HEK293 (cell line): ENCODE data around the gene HOXC5.
A peak's percentile ranks its signal among the peaks of the same experiment; 100 is the strongest.

Experiments used
- BCL11B ChIP-seq: fragments of 450-650 bp; formaldehyde crosslinking; IDR thresholded peaks from 2 replicates; pipeline ENCODE4 v1.5.1; 2016; ENCODE audit warnings: low read depth, missing biosample characterization, missing genetic modification characterization
- FEZF1 ChIP-seq: fragments of 450-650 bp; formaldehyde crosslinking; IDR thresholded peaks from 2 replicates; pipeline ENCODE4 v1.5.1; 2016; ENCODE audit warnings: missing biosample characterization, missing genetic modification characterization
- GLIS1 ChIP-seq: fragments of 450-650 bp; formaldehyde crosslinking; IDR thresholded peaks from 2 replicates; pipeline ENCODE4 v1.5.1; 2016; ENCODE audit warnings: missing biosample characterization, missing genetic modification characterization
- IKZF3 ChIP-seq: fragments of 450-650 bp; IDR thresholded peaks from 2 replicates; pipeline ENCODE4 v1.5.0; 2018; ENCODE audit warnings: missing biosample characterization, mild to moderate bottlenecking, missing genetic modification characterization, moderate library complexity
- KLF9 ChIP-seq: fragments of 450-650 bp; formaldehyde crosslinking; IDR thresholded peaks from 2 replicates; pipeline ENCODE4 v1.5.1; 2016; ENCODE audit warnings: missing biosample characterization, missing genetic modification characterization, low read depth
- PATZ1 ChIP-seq: fragments of 450-650 bp; formaldehyde crosslinking; IDR thresholded peaks from 2 replicates; pipeline ENCODE4 v1.5.1; 2016; ENCODE audit warnings: missing biosample characterization, missing genetic modification characterization
- PRDM4 ChIP-seq: fragments of 450-650 bp; formaldehyde crosslinking; IDR thresholded peaks from 2 replicates; pipeline ENCODE4 v1.5.1; 2017; ENCODE audit warnings: missing biosample characterization, missing genetic modification characterization
- PRDM6 ChIP-seq: fragments of 450-650 bp; formaldehyde crosslinking; IDR thresholded peaks from 2 replicates; pipeline ENCODE4 v1.5.1; 2017; ENCODE audit warnings: missing biosample characterization, missing genetic modification characterization
- TRIM28 ChIP-seq: IDR thresholded peaks from 2 replicates; pipeline ENCODE4 v1.6.1; 2011; ENCODE audit warnings: low read length, control low read depth, borderline replicate concordance
- WT1 ChIP-seq: fragments of 450-650 bp; formaldehyde crosslinking; IDR thresholded peaks from 2 replicates; pipeline ENCODE4 v1.5.1; 2016; ENCODE audit warnings: missing biosample characterization, missing genetic modification characterization
- ZBTB10 ChIP-seq: fragments of 450-650 bp; formaldehyde crosslinking; IDR thresholded peaks from 2 replicates; pipeline ENCODE4 v1.5.1; 2016; ENCODE audit warnings: missing biosample characterization, missing genetic modification characterization
- ZBTB20 ChIP-seq: fragments of 450-650 bp; formaldehyde crosslinking; IDR thresholded peaks from 2 replicates; pipeline ENCODE4 v1.5.1; 2016; ENCODE audit warnings: missing biosample characterization, missing genetic modification characterization
- ZBTB7A ChIP-seq: fragments of 450-650 bp; formaldehyde crosslinking; IDR thresholded peaks from 2 replicates; pipeline ENCODE4 v1.5.1; 2016; ENCODE audit warnings: low read depth, missing biosample characterization, missing genetic modification characterization
- ZIC2 ChIP-seq: fragments of 450-650 bp; formaldehyde crosslinking; IDR thresholded peaks from 2 replicates; pipeline ENCODE4 v1.5.1; 2016; ENCODE audit warnings: missing biosample characterization, missing genetic modification characterization
- ZNF174 ChIP-seq: fragments of 450-650 bp; formaldehyde crosslinking; IDR thresholded peaks from 2 replicates; pipeline ENCODE4 v1.5.0; 2017; ENCODE audit warnings: missing biosample characterization, mild to moderate bottlenecking, missing genetic modification characterization
- ZNF214 ChIP-seq: fragments of 450-650 bp; formaldehyde crosslinking; IDR thresholded peaks from 2 replicates; pipeline ENCODE4 v1.5.1; 2017; ENCODE audit warnings: missing biosample characterization, mild to moderate bottlenecking, missing genetic modification characterization, borderline replicate concordance
- ZNF24 ChIP-seq: fragments of 450-650 bp; formaldehyde crosslinking; IDR thresholded peaks from 2 replicates; pipeline ENCODE4 v1.5.1; 2016; ENCODE audit warnings: missing biosample characterization, missing genetic modification characterization
- ZNF366 ChIP-seq: fragments of 450-650 bp; formaldehyde crosslinking; conservative IDR thresholded peaks from 2 replicates; pipeline ENCODE4 v1.5.1; 2016; ENCODE audit warnings: missing biosample characterization, missing genetic modification characterization
- ZNF394 ChIP-seq: fragments of 450-650 bp; formaldehyde crosslinking; IDR thresholded peaks from 2 replicates; pipeline ENCODE4 v1.5.1; 2016; ENCODE audit warnings: missing biosample characterization, missing genetic modification characterization, mild to moderate bottlenecking, moderate library complexity, borderline replicate concordance
- ZNF398 ChIP-seq: fragments of 450-650 bp; formaldehyde crosslinking; IDR thresholded peaks from 2 replicates; pipeline ENCODE4 v1.5.1; 2017; ENCODE audit warnings: missing biosample characterization, missing genetic modification characterization
- ZNF423 ChIP-seq: fragments of 450-650 bp; formaldehyde crosslinking; IDR thresholded peaks from 2 replicates; pipeline ENCODE4 v1.5.1; 2016; ENCODE audit warnings: missing biosample characterization, missing genetic modification characterization
- ZNF596 ChIP-seq: fragments of 450-650 bp; IDR thresholded peaks from 2 replicates; pipeline ENCODE4 v1.5.0; 2018; ENCODE audit warnings: missing biosample characterization, mild to moderate bottlenecking, missing genetic modification characterization, moderate library complexity
- ZNF677 ChIP-seq: fragments of 450-650 bp; IDR thresholded peaks from 2 replicates; pipeline ENCODE4 v1.5.0; 2018; ENCODE audit warnings: missing biosample characterization, mild to moderate bottlenecking, missing genetic modification characterization, moderate library complexity
- ZNF843 ChIP-seq: fragments of 450-650 bp; formaldehyde crosslinking; IDR thresholded peaks from 2 replicates; pipeline ENCODE4 v1.5.1; 2016; ENCODE audit warnings: missing biosample characterization, missing genetic modification characterization
- ZSCAN30 ChIP-seq: fragments of 450-650 bp; IDR thresholded peaks from 2 replicates; pipeline ENCODE4 v1.5.1; 2018; ENCODE audit warnings: missing biosample characterization, mild to moderate bottlenecking, missing genetic modification characterization, moderate library complexity
- ZSCAN4 ChIP-seq: fragments of 450-650 bp; formaldehyde crosslinking; IDR thresholded peaks from 2 replicates; pipeline ENCODE4 v1.5.1; 2017; ENCODE audit warnings: missing biosample characterization, missing genetic modification characterization

The HOXC5 gene

GRCh38 chr12:54001283-54002187, 31.3 kb upstream of the HOXC5 start (continued):
- TF ChIP-seq ZBTB20 (peak; percentile 53), ZNF24 (tag by site-specific recombination) (0 out of 2 replicates have a peak, but pooled peaks have one; percentile 11), ZNF843 (tag by site-specific recombination) (peak; percentile 68; the same call in 1 of the 2 replicates), ZBTB7A (peak; percentile 81; the same call in 1 of the 2 replicates), TRIM28 (no peak), PATZ1 (tag by site-specific recombination) (peak; percentile 60; the same call in 1 of the 2 replicates), ZNF398 (tag by site-specific recombination) (peak; percentile 80), WT1 (tag by site-specific recombination) (peak; percentile 69), ZNF596 (peak; percentile 70; the same call in 1 of the 2 replicates), ZNF394 (tag by site-specific recombination) (peak; percentile 99), ZBTB10 (tag by site-specific recombination) (peak; percentile 35; the same call in 1 of the 2 replicates), ZSCAN30 (tag by site-specific recombination) (0 out of 2 replicates have a peak, but pooled peaks have one; percentile 16), ZIC2 (tag by site-specific recombination) (peak; percentile 95), IKZF3 (tag by site-specific recombination) (peak; percentile 76), GLIS1 (tag by site-specific recombination) (peak; percentile 85), BCL11B (tag by site-specific recombination) (peak; percentile 38; the same call in 1 of the 2 replicates), ZNF366 (tag by site-specific recombination) (peak; percentile 81), ZNF174 (tag by site-specific recombination) (no peak), PRDM4 (tag by site-specific recombination) (peak; percentile 85), ZNF677 (no peak), ZSCAN4 (peak; percentile 68; the same call in 1 of the 2 replicates), ZNF214 (tag by site-specific recombination) (no peak), ZNF423 (tag by site-specific recombination) (peak; percentile 71), KLF9 (tag by site-specific recombination) (peak; percentile 12; the same call in 1 of the 2 replicates), FEZF1 (tag by site-specific recombination) (peak; percentile 50; the same call in 1 of the 2 replicates), PRDM6 (tag by site-specific recombination) (peak; percentile 92)
